HL-60 (cell line): ENCODE results near the gene SHKBP1.

Experiments
- CTCF ChIP-seq: IDR thresholded peaks from one replicate; pipeline ENCODE4 v1.5.1; 2011; ENCODE audit warnings: low read length, control low read depth, inconsistent platforms; ENCODE audit not compliant: insufficient read depth
- POLR2AphosphoS5 ChIP-seq: IDR thresholded peaks from 2 replicates; pipeline ENCODE4 v1.6.1; 2012; ENCODE audit warnings: low read depth

DNA sequence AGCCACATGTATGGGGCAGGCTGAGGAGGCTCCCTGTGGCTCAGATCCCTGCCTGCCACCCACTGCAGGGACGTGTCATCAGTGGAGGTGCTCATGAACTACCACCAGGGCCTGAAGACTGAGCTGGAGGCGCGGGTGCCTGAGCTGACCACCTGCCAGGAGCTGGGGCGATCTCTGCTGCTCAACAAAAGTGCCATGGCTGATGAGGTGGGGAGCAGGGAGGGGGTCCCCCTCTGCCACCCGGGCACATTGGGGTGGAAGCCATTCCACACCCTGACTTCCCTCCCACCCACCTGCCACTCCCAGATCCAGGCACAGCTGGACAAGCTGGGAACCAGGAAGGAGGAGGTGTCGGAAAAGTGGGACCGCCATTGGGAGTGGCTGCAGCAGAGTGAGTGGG is 11.3 kb upstream of the SHKBP1 start:
- TF ChIP-seq CTCF (no peak), POLR2AphosphoS5 (no peak)
